SK-N-SH treated with all-trans-retinoic acid at 6 μM for 48 hours (cell line): ENCODE measurements around the gene TDRD3.

Experiments used
- ARNTL ChIP-seq: fragments of 450-650 bp; formaldehyde crosslinking; IDR thresholded peaks from 2 replicates; pipeline ENCODE4 v1.5.0; 2020; ENCODE audit warnings: low read depth, mild to moderate bottlenecking, moderate library complexity, borderline replicate concordance
- OSR1 ChIP-seq: fragments of 250-450 bp; sonication (Bioruptor Pico); IDR thresholded peaks from 2 replicates; pipeline ENCODE4 v1.8.0; 2022; ENCODE audit warnings: moderate library complexity, mild to moderate bottlenecking, inconsistent platforms
- RARB ChIP-seq: fragments of 250-450 bp; sonication (Bioruptor Pico); IDR thresholded peaks from 2 replicates; pipeline ENCODE4 v1.8.0; 2021; ENCODE audit warnings: mild to moderate bottlenecking, moderate library complexity
- ZNF8 ChIP-seq: fragments of 450-650 bp; formaldehyde crosslinking; IDR thresholded peaks from 2 replicates; pipeline ENCODE4 v1.5.0; 2020; ENCODE audit warnings: mild to moderate bottlenecking, moderate library complexity
- TF ChIP-seq, protein P1 (sequence below): fragments of 250-450 bp; sonication (Bioruptor Pico); IDR thresholded peaks from 2 replicates; pipeline ENCODE4 v1.8.0; 2020; ENCODE audit warnings: mild to moderate bottlenecking, moderate library complexity, borderline replicate concordance

DNA sequence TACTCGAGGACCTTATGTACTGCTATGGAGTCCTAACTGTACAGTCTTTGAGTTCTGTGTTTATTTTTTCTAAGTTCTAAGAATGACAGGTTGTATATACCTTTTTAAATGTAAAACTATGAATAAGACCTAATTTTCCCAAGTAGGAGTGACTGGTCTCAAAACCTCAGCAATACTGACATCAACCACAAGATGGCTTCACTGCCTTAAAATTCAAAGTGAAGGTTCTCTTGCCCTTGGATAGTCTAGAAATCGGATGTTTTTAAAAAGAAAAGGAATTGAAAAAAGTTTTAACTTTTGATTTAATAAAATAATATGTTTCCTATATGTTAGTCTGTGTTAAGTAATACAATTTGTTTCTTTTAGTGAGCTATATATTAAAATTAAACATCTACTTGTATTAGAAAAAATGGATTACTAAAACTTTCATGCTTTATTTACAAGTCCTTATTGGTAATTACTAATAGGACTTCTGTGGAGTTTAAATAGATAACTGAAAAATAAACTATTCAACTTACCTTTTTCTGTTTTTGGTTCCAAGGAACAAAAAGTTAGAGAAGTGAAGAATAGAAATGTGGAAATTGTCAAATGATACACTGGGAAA is 52.0 kb downstream of the TDRD3 start:
- TF ChIP-seq RARB (CRISPR knock-in tag) (no peak), ZNF8 (CRISPR knock-in tag) (no peak), ARNTL (CRISPR knock-in tag) (no peak), OSR1 (CRISPR knock-in tag) (no peak)
- TF ChIP-seq, protein P1, sequence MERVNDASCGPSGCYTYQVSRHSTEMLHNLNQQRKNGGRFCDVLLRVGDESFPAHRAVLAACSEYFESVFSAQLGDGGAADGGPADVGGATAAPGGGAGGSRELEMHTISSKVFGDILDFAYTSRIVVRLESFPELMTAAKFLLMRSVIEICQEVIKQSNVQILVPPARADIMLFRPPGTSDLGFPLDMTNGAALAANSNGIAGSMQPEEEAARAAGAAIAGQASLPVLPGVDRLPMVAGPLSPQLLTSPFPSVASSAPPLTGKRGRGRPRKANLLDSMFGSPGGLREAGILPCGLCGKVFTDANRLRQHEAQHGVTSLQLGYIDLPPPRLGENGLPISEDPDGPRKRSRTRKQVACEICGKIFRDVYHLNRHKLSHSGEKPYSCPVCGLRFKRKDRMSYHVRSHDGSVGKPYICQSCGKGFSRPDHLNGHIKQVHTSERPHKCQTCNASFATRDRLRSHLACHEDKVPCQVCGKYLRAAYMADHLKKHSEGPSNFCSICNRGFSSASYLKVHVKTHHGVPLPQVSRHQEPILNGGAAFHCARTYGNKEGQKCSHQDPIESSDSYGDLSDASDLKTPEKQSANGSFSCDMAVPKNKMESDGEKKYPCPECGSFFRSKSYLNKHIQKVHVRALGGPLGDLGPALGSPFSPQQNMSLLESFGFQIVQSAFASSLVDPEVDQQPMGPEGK (CRISPR knock-in tag): no peak
